Fibroblast of skin of abdomen (primary cell): ENCODE results near the gene KRTAP5-9.
"Not testable (repeated sequence)": the region's sequence is repeated elsewhere in the genome, so short reads cannot be mapped to it uniquely, and the experiment has no call there.

ENCODE experiments used
- DNase-seq: peaks from one replicate; pipeline ENCODE4 v3.0.0-alpha.2; 2013

KRTAP5-9 gene

GRCh38 chr11:71563406-71563805 lies 15.2 kb downstream of the KRTAP5-9 start:
- DNase-seq: peak; percentile 20

GRCh38 chr11:71564430-71564829 lies 16.2 kb downstream of the KRTAP5-9 start:
- DNase-seq: no peak

- no peak for DNase-seq
Measured at GRCh38 chr11:71565263-71565662, 17.0 kb downstream of the KRTAP5-9 start, which contains the start of gene KRTAP5-10. TSS of gene KRTAP5-10 (plus strand) at chr11:71565563. CDS start at chr11:71565588, 25 bp downstream.

GRCh38 chr11:71566081-71566620 lies 17.9 kb downstream of the KRTAP5-9 start:
- no peak for DNase-seq

GRCh38 chr11:71566626-71567599 lies 18.7 kb downstream of the KRTAP5-9 start:
- not testable (repeated sequence) for DNase-seq

DNA sequence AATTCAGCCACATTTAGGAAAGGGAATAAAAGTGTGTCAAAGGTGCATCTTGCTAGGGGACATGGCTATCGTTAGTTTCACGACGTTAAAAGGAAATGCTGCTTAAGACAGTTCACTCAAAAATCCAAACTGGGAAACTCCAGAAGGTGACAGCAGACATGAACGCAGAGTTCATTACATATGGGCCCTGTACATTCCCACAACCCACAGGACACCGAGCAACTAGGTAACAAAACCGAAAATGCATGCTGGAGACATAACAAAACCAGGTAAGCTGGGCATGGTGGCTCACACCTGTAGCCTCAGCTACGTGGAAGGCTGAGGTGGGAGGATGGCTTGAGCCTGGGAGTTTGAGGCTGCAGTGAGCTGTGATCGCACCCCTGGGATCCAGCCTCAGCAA lies 19.4 kb downstream of the KRTAP5-9 start:
- DNase-seq: not testable (repeated sequence)

- DNase-seq: no peak
Measured at GRCh38 chr11:71568704-71569349, 20.6 kb downstream of the KRTAP5-9 start.

DNA sequence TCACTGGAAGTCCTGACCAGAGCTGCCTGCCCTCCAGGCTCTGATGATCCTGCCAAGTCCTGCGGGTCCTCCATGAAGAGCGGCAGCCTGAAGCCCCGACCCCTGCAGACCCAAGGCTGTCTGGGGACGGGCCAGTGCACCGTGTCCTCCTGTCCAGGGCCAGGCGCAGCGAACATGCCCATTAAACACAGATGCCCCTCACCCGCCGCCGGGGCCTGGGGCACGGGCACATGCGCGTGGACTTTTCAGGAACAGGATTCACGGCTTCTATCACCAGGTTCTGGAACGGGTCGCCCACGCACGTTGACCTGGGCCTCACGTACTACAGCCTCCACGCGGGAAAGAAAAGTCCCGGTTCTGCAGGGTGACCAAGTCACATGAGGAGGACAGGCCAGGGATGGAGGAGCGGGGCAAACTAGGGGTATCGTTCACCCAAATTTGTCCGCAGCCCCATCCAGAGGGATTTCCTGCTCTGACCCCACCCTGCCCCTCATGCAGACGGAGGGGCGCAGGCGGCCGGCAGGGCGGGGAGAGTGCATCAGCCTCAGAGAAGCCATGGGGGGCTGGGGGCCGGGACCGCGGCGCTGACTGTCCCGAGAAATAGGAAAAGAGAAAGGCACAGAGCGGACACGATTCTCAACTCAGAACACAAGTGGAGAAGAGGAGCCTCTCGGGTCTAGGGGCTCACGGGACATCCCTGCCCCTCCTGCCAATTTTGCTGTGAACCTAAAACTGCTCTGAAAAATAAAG lies 23.1 kb downstream of the KRTAP5-9 start:
- DNase-seq: not testable (repeated sequence)

GRCh38 chr11:71572811-71573210 lies 24.6 kb downstream of the KRTAP5-9 start:
- no peak for DNase-seq

DNA sequence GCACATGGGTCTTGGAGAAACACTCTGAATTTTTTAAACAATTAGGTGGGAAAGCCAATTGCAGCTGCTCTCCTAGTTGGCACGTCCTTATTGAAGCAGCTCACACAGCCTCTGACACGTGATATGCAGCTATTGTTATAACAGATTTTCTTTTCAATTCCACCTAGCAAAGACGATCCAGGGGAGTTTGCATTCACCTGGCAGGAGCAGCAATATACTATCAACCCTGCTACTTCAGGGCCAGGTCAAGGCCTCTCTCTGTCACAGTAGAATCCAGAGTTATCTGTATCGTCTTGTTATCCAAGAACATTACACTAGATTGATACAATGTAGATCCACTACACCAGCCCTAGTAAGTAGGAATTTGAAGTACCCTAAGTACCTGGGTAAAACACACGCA lies 26.2 kb downstream of the KRTAP5-9 start:
- no peak for DNase-seq

- no peak for DNase-seq
Measured at GRCh38 chr11:71575723-71576424, 27.7 kb downstream of the KRTAP5-9 start.

- not testable (repeated sequence) for DNase-seq
Measured at GRCh38 chr11:71576688-71577465, 28.7 kb downstream of the KRTAP5-9 start.

DNA sequence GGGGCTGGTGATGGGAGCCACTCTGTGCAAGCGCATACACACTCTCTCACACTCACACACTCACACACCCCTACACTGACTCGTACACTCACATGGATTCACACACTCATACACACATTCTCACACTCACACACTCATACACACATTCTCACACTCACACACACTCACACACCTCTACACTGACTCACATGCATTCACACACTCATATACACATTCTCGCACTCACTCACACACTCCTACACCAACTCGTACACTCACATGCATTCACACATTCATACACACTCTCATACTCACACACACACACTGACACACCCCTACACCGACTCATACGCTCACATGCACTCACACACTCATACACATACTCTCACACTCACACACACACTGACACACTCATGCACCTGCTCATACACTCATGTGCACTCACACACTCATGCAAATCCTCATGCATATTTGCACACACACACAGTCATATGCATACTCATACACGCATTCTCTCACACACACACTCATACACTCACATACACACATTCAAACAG lies 29.3 kb downstream of the KRTAP5-9 start:
- DNase-seq: no peak

GRCh38 chr11:71579513-71579912 lies 31.3 kb downstream of the KRTAP5-9 start:
- DNase-seq: peak; percentile 4

GRCh38 chr11:71580057-71581003 lies 32.1 kb downstream of the KRTAP5-9 start:
- DNase-seq: peak; percentile 67

GRCh38 chr11:71581826-71582225 lies 33.6 kb downstream of the KRTAP5-9 start:
- no peak for DNase-seq

- no peak for DNase-seq
Measured at GRCh38 chr11:71582309-71582895, 34.2 kb downstream of the KRTAP5-9 start, which contains the start of gene KRTAP5-11. TSS of gene KRTAP5-11 (minus strand) at chr11:71582875. CDS start at chr11:71582837, 38 bp downstream.

GRCh38 chr11:71582969-71583368 lies 34.7 kb downstream of the KRTAP5-9 start:
- not testable (repeated sequence) for DNase-seq

DNA sequence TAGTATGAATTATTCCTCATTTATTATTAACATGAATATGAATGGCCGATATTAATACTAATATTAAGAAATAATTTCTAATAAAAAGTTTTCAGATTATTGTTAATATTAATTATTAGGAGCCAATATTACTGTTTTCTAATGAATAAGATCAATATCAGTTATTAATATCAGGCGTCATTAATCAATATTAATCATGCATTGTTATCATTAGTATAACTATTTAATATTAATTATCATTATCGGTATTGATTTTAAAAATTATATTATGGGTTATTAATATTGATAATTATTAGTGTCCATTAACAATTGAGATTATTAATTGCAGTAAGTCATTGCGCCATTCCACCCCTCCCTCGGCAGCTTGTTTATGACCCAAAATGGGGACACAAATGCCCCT lies 37.5 kb downstream of the KRTAP5-9 start:
- not testable (repeated sequence) for DNase-seq
